Hepatocyte (in vitro differentiated cells): ENCODE measurements around the gene ZCWPW2. TPM values are rescaled to one million over a fixed set of nuclear protein-coding genes. Genes with fewer than 3 reads are reported as not detected.
A peak's percentile ranks its signal among the peaks of the same experiment; 100 is the strongest.

Experiments
- DNase-seq: peaks from one replicate; pipeline ENCODE4 v3.0.0-alpha.2; 2016; ENCODE audit warnings: low spot score
- H2AFZ ChIP-seq: fragments of 200-600 bp; sonication (generic); 2 replicates; pipeline ENCODE4 v1.6.0; 2016; ENCODE audit warnings: antibody characterized with exemption, mild to moderate bottlenecking
- H3K27ac ChIP-seq: fragments of 200-600 bp; sonication (generic); 2 replicates; pipeline ENCODE4 v1.5.1; 2016; ENCODE audit warnings: mild to moderate bottlenecking
- H3K27me3 ChIP-seq: fragments of 200-600 bp; sonication (generic); 2 replicates; pipeline ENCODE4 v1.6.1; 2016
- H3K36me3 ChIP-seq: fragments of 200-600 bp; sonication (generic); replicated peaks from 2 replicates; pipeline ENCODE4 v1.5.1; 2016; ENCODE audit warnings: low read depth; ENCODE audit not compliant: insufficient read depth
- H3K4me1 ChIP-seq: fragments of 200-600 bp; sonication (generic); 2 replicates; pipeline ENCODE4 v1.5.1; 2016; ENCODE audit warnings: mild to moderate bottlenecking, moderate library complexity; ENCODE audit not compliant: insufficient read depth
- H3K4me2 ChIP-seq: fragments of 200-600 bp; sonication (generic); 2 replicates; pipeline ENCODE4 v1.6.0; 2016
- H3K4me3 ChIP-seq: fragments of 200-600 bp; sonication (generic); 2 replicates; pipeline ENCODE4 v1.5.1; 2016; ENCODE audit warnings: mild to moderate bottlenecking
- H3K79me2 ChIP-seq: fragments of 200-600 bp; sonication (generic); 2 replicates; pipeline ENCODE4 v1.6.0; 2017; ENCODE audit warnings: mild to moderate bottlenecking
- H3K9me2 ChIP-seq: fragments of 200-600 bp; sonication (generic); replicated peaks from 2 replicates; pipeline ENCODE4 v1.6.0; 2017; ENCODE audit warnings: mild to moderate bottlenecking; ENCODE audit not compliant: insufficient read depth
- H3K9me3 ChIP-seq: fragments of 200-600 bp; sonication (generic); 2 replicates; pipeline ENCODE4 v1.5.1; 2016; ENCODE audit warnings: low read depth, mild to moderate bottlenecking
- H4K20me1 ChIP-seq: fragments of 200-600 bp; sonication (generic); 2 replicates; pipeline ENCODE4 v1.6.0; 2016; ENCODE audit warnings: mild to moderate bottlenecking; ENCODE audit not compliant: insufficient read depth, poor library complexity, severe bottlenecking
- CTCF ChIP-seq: fragments of 200-600 bp; sonication (generic); IDR thresholded peaks from 2 replicates; pipeline ENCODE4 v1.5.1; 2016; ENCODE audit warnings: antibody characterized with exemption, mild to moderate bottlenecking; ENCODE audit not compliant: poor library complexity
- EZH2 ChIP-seq: fragments of 200-600 bp; sonication (generic); IDR thresholded peaks from 2 replicates; pipeline ENCODE4 v1.6.1; 2016; ENCODE audit warnings: antibody characterized with exemption, mild to moderate bottlenecking, borderline replicate concordance
- EZH2phosphoT487 ChIP-seq: fragments of 200-600 bp; sonication (generic); IDR thresholded peaks from one replicate; pipeline ENCODE4 v1.6.1; 2018; ENCODE audit warnings: antibody characterized with exemption, mild to moderate bottlenecking, low read depth, moderate library complexity; ENCODE audit not compliant: unreplicated experiment, severe bottlenecking
- WGBS: methylation state at CpG from one replicate; pipeline ENCODE4 v1.1.6; 2016; ENCODE audit warnings: low lambda C conversion rate; ENCODE audit errors: missing lambda C conversion rate; 5-methylcytosine and 5-hydroxymethylcytosine counted together
- polyA plus RNA-seq: library from polyadenylated mRNA; unstranded; fragments of >200 nt; fragmentation: Nextera tagmentation; extraction: Ambion mirVana; gene quantifications from 2 replicates; pipeline ENCODE4 v1.2.1, GENCODE V29; 2016
- total RNA-seq: library from RNA; depleted of rRNA; stranded (reverse); fragments of >200 nt; gene quantifications from 2 replicates; pipeline ENCODE4 v1.2.3, GENCODE V29; 2014

ZCWPW2 gene
- total and polyA plus RNA-seq, 2 experiments from 2014 or later = 0.77 to 1.8 TPM

GRCh38 chr3:28317438-28318022, 31.0 kb upstream of the ZCWPW2 start:
- Histone ChIP-seq H4K20me1 (no peaks in the 10 kb centered on the region), H3K4me2 (no peak overlapping the region), H3K4me1 (no peaks in the 10 kb centered on the region), H2AFZ (no peak overlapping the region), H3K79me2 (no peaks in the 10 kb centered on the region), H3K36me3 (no peaks in the 10 kb centered on the region), H3K9me2 (no peaks in the 10 kb centered on the region), H3K4me3 (no peak overlapping the region), H3K9me3 (no peaks in the 10 kb centered on the region), H3K27ac (no peak overlapping the region), H3K27me3 (no peaks in the 10 kb centered on the region)
- TF ChIP-seq EZH2phosphoT487 (no peak), CTCF (peak; percentile 47), EZH2 (no peak)
- peak; percentile 62 for DNase-seq
- 22% methylated on average over 2 of the region's 2 CpGs for WGBS

GRCh38 chr3:28320981-28321380, 27.5 kb upstream of the ZCWPW2 start:
- Histone ChIP-seq H3K9me3 (no peaks in the 10 kb centered on the region), H3K79me2 (no peaks in the 10 kb centered on the region), H3K36me3 (no peaks in the 10 kb centered on the region), H3K4me3 (no peak overlapping the region), H3K27ac (no peak overlapping the region), H3K4me2 (no peak overlapping the region), H2AFZ (no peak overlapping the region), H3K9me2 (no peaks in the 10 kb centered on the region), H4K20me1 (no peaks in the 10 kb centered on the region), H3K27me3 (no peaks in the 10 kb centered on the region), H3K4me1 (no peaks in the 10 kb centered on the region)
- no peak for DNase-seq
- TF ChIP-seq CTCF (no peak), EZH2 (no peak), EZH2phosphoT487 (no peak)

- no peak for DNase-seq
- H3K27me3 ChIP-seq = no peaks in the 10 kb centered on the region
- H3K9me3 ChIP-seq = no peaks in the 10 kb centered on the region
- no peaks in the 10 kb centered on the region for H4K20me1 ChIP-seq
- TF ChIP-seq EZH2phosphoT487 (no peak), CTCF (no peak), EZH2 (no peak)
- no peak overlapping the region for H2AFZ ChIP-seq
- H3K4me2 ChIP-seq = no peak overlapping the region
- H3K4me1 ChIP-seq = no peaks in the 10 kb centered on the region
- H3K9me2 ChIP-seq = no peaks in the 10 kb centered on the region
- no peaks in the 10 kb centered on the region for H3K36me3 ChIP-seq
- 100% methylated on average over 1 of the region's 1 CpG for WGBS
- no peak overlapping the region for H3K27ac ChIP-seq
- no peaks in the 10 kb centered on the region for H3K79me2 ChIP-seq
- H3K4me3 ChIP-seq = no peak overlapping the region
Observed at GRCh38 chr3:28322464-28322863, 26.1 kb upstream of the ZCWPW2 start.

GRCh38 chr3:28326458-28326926, 22.0 kb upstream of the ZCWPW2 start:
- Histone ChIP-seq H3K4me1 (no peaks in the 10 kb centered on the region), H3K4me3 (no peak overlapping the region), H3K9me3 (no peaks in the 10 kb centered on the region), H3K4me2 (no peak overlapping the region), H3K79me2 (no peaks in the 10 kb centered on the region), H3K27me3 (no peaks in the 10 kb centered on the region), H3K36me3 (no peaks in the 10 kb centered on the region), H3K9me2 (no peaks in the 10 kb centered on the region), H3K27ac (no peak overlapping the region), H2AFZ (no peak overlapping the region), H4K20me1 (no peaks in the 10 kb centered on the region)
- no peak for DNase-seq
- TF ChIP-seq EZH2phosphoT487 (no peak), CTCF (no peak), EZH2 (no peak)
- 89% methylated on average over 2 of the region's 2 CpGs for WGBS
